ENCODE results near the gene SLC34A1.
"Not testable (repeated sequence)": the region's sequence is repeated elsewhere in the genome, so short reads cannot be mapped to it uniquely, and the experiment has no call there.

The SLC34A1 gene

DNA sequence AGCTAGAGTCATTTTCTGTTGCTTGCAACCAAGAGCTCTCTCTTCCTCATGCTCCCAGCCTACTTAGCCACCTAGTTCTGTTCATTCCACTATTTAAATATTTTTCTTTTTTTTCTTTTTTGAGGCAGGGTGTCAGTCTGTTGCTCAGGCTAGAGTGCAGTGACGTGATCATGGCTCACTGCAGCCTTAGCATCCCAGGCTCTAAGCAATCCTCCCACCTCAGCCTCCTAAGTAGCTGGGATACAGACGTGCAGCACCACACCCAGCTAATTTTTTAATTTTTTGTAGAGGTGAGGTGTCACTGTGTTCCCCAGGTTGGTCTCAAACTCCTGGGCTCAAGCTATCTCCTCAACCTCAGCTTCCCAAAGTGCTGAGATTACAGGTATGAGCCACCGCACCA, 30.2 kb downstream of the SLC34A1 start:
- no peak overlapping the region for H3K4me3 ChIP-seq (ENCODE audit: low read depth, low read length)
- TF ChIP-seq, protein P1, sequence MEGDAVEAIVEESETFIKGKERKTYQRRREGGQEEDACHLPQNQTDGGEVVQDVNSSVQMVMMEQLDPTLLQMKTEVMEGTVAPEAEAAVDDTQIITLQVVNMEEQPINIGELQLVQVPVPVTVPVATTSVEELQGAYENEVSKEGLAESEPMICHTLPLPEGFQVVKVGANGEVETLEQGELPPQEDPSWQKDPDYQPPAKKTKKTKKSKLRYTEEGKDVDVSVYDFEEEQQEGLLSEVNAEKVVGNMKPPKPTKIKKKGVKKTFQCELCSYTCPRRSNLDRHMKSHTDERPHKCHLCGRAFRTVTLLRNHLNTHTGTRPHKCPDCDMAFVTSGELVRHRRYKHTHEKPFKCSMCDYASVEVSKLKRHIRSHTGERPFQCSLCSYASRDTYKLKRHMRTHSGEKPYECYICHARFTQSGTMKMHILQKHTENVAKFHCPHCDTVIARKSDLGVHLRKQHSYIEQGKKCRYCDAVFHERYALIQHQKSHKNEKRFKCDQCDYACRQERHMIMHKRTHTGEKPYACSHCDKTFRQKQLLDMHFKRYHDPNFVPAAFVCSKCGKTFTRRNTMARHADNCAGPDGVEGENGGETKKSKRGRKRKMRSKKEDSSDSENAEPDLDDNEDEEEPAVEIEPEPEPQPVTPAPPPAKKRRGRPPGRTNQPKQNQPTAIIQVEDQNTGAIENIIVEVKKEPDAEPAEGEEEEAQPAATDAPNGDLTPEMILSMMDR (conservative IDR thresholded peaks at IDR 0.05; ENCODE audit: low read depth, low read length): no peak
- no peak for DNase-seq (ENCODE audit: low read depth)

DNA sequence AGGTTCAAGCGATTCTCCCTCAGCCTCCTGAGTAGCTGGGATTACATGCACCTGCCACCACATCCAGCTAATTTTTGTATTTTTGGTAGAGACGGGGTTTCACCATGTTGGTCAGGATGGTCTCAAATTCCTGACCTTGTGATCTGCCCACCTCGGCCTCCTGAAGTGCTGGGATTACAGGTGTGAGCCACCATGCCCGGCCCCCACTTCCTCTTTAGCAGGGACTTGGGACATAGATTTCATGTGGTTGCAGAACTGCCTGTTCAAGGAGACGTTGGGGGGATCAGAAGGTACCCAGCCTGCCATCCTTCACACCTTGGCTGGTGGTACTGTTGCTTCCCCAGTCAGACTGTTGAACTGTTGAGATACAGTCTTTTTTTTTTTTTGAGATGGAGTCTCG, 32.8 kb downstream of the SLC34A1 start:
- DNase-seq (ENCODE audit: low read depth): not testable (repeated sequence)

DNA sequence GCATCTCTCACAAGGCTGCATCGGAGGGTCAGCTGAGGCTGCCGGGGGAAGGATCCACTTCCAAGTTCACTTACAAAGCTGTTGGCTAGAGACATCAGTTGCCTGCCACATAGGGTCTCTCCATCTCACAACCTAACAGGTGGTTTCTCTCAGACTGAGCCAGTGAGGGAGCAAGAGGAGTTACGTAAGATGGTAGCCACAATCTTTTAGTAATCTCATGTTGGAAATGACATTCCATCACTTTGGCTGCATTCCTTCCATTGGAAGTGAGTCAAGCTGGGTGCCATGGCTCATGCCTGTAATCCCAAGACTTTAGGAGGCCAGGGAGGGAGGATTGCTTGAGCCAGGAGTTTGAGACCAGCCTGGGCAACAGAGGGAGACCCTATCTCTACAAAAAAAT, 34.8 kb downstream of the SLC34A1 start:
- DNase-seq (ENCODE audit: low read depth): peak; percentile 59
- TF ChIP-seq, protein P1 (conservative IDR thresholded peaks at IDR 0.05; ENCODE audit: low read depth, low read length): no peak
- no peak overlapping the region for H3K4me3 ChIP-seq (ENCODE audit: low read depth, low read length)

More for the DNA sequence above, 32.8 kb downstream of the SLC34A1 start:
- not testable (repeated sequence) for H3K4me3 ChIP-seq (ENCODE audit: low read depth, low read length)

DNA sequence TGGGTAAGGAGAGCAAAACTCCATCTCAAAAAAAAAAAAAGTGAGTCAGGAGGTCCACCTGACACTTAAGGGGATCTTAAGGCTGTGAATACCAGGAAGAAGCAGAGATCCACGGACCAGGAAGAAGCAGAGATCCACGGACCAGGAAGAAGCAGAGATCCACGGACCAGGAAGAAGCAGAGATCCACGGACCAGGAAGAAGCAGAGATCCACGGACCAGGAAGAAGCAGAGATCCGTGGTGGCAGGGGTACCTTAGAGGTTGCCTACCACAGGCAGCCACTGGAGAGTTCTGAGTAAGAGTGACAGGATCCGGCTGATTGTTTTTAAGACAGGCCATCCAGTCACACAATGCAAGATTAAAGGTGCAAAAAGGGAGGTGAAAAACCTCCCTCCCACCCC, 36.2 kb downstream of the SLC34A1 start:
- DNase-seq (ENCODE audit: low read depth); H3K4me3 ChIP-seq (ENCODE audit: low read depth, low read length): not testable (repeated sequence)

DNA sequence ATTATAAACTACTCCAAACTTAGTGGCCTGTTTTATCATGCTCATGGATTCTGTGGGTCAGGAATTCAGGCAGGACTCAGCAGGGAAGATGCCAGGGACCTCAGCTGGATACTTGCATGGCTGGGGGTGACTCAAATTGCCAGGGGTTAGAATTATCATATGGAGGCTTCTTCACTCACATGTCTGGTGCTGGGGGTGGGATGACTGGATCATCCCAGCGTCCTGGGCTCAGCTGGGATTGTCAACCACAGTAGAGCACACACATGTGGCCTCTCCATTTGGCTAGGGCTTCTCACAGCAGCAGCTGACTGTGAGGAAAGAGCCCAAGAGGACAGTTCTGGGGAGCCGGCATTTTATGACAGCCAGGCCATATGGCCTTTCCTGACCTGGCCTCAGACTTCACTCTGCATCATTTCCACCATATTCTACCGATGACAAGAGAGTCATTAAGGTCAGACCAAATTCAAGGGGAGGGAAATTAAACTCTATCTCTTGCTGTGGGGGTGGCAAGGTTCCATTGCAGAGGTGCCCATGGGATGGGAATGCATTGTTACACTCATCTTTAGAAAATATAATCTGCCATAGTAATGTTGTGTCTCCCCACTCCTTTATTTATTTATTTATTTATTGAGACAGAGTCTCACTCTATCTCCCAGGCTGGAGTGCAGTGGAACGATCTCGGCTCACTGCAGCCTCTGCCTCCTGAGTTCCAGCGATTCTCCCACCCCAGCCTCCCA, 37.0 kb downstream of the SLC34A1 start:
- TF ChIP-seq, protein P1 (conservative IDR thresholded peaks at IDR 0.05; ENCODE audit: low read depth, low read length): no peak
- no peak for DNase-seq (ENCODE audit: low read depth)
- H3K4me3 ChIP-seq (ENCODE audit: low read depth, low read length): no peak overlapping the region

DNA sequence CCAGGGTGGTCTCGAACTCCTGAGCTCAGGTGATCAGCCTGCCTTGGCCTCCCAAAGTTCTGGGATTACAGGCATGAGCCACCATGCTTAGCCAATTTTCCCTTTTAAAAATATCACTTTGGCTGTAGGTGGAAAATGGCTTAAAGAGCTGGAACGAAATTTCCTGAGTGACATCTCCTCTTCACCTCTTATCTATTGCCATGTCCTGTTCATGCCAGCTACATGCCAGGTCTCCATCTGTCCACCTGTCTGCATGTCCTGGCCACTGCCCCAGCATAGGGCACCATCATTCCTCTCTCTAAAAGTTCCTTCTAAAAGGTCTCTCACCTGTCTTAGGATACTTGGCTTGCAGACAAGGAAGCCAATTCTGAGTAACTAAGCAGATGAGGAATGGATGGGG, 39.4 kb downstream of the SLC34A1 start:
- DNase-seq (ENCODE audit: low read depth): no peak
- TF ChIP-seq, protein P1 (conservative IDR thresholded peaks at IDR 0.05; ENCODE audit: low read depth, low read length): no peak
- no peak overlapping the region for H3K4me3 ChIP-seq (ENCODE audit: low read depth, low read length)

DNA sequence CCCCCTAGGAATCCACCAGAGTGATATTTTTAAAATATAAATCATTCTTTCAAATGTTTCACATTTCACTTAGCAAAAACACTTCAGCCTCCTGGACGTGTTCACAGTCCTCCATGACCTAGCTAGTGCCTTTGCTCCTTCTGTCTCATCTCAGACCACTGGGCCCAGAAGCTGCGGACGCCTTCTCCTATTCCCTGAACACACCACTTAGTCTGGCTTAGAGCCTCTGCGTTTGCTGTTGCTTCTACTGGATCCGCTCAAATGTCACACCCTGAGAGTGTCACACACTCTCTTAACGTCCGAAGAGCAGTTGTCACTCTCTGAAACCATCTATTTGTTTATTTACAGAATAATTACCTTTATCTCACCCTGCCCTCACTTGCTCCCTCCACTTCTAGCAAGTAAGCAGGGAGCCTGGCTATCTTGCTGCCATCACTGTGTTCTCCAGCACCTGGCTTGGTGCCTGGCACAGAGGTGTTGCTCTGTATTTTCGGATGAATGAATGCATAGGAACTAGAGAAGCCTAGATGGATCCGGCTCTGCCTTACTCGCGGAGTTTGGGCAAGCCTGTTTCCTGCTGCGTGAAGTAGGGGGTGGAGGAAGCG, 41.1 kb downstream of the SLC34A1 start:
- no peak for DNase-seq (ENCODE audit: low read depth)
- H3K4me3 ChIP-seq (ENCODE audit: low read depth, low read length): peak overlapping the region; percentile 72
- TF ChIP-seq, protein P1 (conservative IDR thresholded peaks at IDR 0.05; ENCODE audit: low read depth, low read length): no peak

Data from choroid plexus epithelial cell (primary cell).